ENCODE results near the gene STARD13.

DNA sequence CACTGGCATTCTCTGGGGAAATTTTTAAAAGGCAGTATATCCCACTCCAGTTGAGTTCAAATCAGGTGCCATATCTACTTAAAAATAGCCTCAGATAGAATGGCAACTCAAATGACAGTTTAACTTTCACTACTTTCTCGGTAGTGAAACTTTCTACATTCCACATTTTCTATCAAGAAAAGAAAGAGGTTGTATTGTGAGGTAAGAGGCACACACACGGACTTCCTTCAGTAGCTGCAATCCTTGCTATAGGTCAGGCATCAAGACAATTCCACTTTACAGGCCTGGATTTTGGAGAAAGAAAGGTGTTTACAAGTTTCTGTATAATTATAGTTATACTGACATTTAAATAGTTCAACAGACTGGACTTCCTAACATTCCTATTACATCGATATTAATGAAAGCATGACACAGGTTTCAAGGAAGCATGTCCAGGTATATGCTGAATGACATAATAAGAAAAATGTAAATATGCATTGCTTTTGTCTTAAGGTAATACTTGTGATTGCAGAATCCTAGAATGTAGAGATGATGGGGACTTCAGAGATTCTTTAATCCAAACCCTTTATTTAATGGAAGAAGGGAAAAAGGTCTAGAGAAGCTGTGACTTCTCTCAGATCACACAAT, 5.2 kb downstream of the STARD13 start:
- TF ChIP-seq, protein P1, sequence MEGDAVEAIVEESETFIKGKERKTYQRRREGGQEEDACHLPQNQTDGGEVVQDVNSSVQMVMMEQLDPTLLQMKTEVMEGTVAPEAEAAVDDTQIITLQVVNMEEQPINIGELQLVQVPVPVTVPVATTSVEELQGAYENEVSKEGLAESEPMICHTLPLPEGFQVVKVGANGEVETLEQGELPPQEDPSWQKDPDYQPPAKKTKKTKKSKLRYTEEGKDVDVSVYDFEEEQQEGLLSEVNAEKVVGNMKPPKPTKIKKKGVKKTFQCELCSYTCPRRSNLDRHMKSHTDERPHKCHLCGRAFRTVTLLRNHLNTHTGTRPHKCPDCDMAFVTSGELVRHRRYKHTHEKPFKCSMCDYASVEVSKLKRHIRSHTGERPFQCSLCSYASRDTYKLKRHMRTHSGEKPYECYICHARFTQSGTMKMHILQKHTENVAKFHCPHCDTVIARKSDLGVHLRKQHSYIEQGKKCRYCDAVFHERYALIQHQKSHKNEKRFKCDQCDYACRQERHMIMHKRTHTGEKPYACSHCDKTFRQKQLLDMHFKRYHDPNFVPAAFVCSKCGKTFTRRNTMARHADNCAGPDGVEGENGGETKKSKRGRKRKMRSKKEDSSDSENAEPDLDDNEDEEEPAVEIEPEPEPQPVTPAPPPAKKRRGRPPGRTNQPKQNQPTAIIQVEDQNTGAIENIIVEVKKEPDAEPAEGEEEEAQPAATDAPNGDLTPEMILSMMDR (conservative IDR thresholded peaks at IDR 0.05; ENCODE audit: low read length) = no peak
- TF ChIP-seq EZH2phosphoT487 (IDR thresholded peaks at IDR 0.05; ENCODE audit: borderline replicate concordance, low read depth, low read length) = no peak

Measured in OCI-LY7 (cell line).